Amniotic stem cell (primary cell): ENCODE data around the gene ZMYND8.
A peak's percentile ranks its signal among the peaks of the same experiment; 100 is the strongest.
"Not testable (repeated sequence)": the region's sequence is repeated elsewhere in the genome, so short reads cannot be mapped to it uniquely, and the experiment has no call there.

ENCODE experiments used
- DNase-seq: peaks from one replicate; lab custom pipeline; 2025; lab: John Stamatoyannopoulos, UW

The ZMYND8 gene

GRCh38 chr20:47245166-47245565 is 111.3 kb downstream of the ZMYND8 start:
- DNase-seq, result not testable (repeated sequence)

GRCh38 chr20:47244451-47244850 is 112.0 kb downstream of the ZMYND8 start:
- no peak for DNase-seq

GRCh38 chr20:47243532-47244305 is 112.8 kb downstream of the ZMYND8 start:
- no peak for DNase-seq

- no peak for DNase-seq
Observed at GRCh38 chr20:47243003-47243402, 113.5 kb downstream of the ZMYND8 start.

GRCh38 chr20:47241345-47241781 is 115.1 kb downstream of the ZMYND8 start:
- DNase-seq, result no peak

GRCh38 chr20:47240096-47240495 is 116.4 kb downstream of the ZMYND8 start:
- DNase-seq, result not testable (repeated sequence)

GRCh38 chr20:47239719-47240067 is 116.8 kb downstream of the ZMYND8 start:
- DNase-seq, result no peak

- DNase-seq, result no peak
Observed at GRCh38 chr20:47238780-47239718, 117.5 kb downstream of the ZMYND8 start.

- DNase-seq, result no peak
Observed at GRCh38 chr20:47237715-47238114, 118.8 kb downstream of the ZMYND8 start.

GRCh38 chr20:47236639-47236900 is 119.9 kb downstream of the ZMYND8 start:
- no peak for DNase-seq

GRCh38 chr20:47235853-47236638 is 120.5 kb downstream of the ZMYND8 start:
- DNase-seq, result no peak

GRCh38 chr20:47235111-47235510 is 121.4 kb downstream of the ZMYND8 start:
- DNase-seq, result no peak

- no peak for DNase-seq
Observed at GRCh38 chr20:47233333-47234188, 122.9 kb downstream of the ZMYND8 start.

- DNase-seq, result no peak
Observed at GRCh38 chr20:47232518-47232917, 124.0 kb downstream of the ZMYND8 start.

GRCh38 chr20:47231382-47232039 is 125.0 kb downstream of the ZMYND8 start:
- peak; percentile 49 for DNase-seq

- DNase-seq, result no peak
Observed at GRCh38 chr20:47230811-47231256, 125.7 kb downstream of the ZMYND8 start.

- no peak for DNase-seq
Observed at GRCh38 chr20:47228654-47229053, 127.8 kb downstream of the ZMYND8 start.

- no peak for DNase-seq
Observed at GRCh38 chr20:47227576-47227975, 128.9 kb downstream of the ZMYND8 start.

GRCh38 chr20:47227119-47227518 is 129.4 kb downstream of the ZMYND8 start:
- no peak for DNase-seq

GRCh38 chr20:47225458-47225857 is 131.0 kb downstream of the ZMYND8 start:
- no peak for DNase-seq

GRCh38 chr20:47224857-47225256 is 131.6 kb downstream of the ZMYND8 start:
- no peak for DNase-seq
